ENCODE measurements around the gene BLTP3A. TPM values are rescaled to one million over a fixed set of nuclear protein-coding genes. Genes with fewer than 3 reads are reported as not detected.
"Not testable (repeated sequence)": the region's sequence is repeated elsewhere in the genome, so short reads cannot be mapped to it uniquely, and the experiment has no call there.

Gene BLTP3A
- total and polyA plus RNA-seq, 2 of the 8 experiments (the other 6 are each of a cell fraction or from before 2014, with no cell fraction given) = 8.5 to 17.2 TPM

DNA sequence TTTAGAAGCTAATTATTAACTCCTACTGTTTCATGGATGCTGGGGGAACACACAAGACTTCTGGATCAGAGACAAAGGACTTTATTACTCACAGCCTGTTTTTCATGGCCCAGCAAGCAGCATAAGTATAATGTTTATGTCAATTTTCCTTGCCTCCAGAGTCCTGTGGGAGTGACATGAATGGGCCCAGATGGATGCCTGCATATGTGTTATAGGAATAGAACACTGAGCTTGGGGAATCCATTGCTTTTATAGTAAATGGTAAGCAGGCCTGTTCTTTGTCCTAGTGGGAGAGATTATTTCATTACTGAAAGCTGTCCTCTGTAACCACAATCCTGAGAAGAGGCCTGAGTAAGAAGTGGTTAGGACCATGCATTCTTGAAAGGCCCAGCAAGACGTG lies 25.6 kb downstream of the BLTP3A start (continued):
- TF ChIP-seq SP4 (IDR thresholded peaks at IDR 0.05; ENCODE audit: low read length) (no peak), PHF8 (conservative IDR thresholded peaks at IDR 0.05; ENCODE audit: low read depth, low read length) (no peak), TAF7 (optimal IDR thresholded peaks at IDR 0.05; ENCODE audit: borderline replicate concordance, low read depth, low read length) (no peak)

DNA sequence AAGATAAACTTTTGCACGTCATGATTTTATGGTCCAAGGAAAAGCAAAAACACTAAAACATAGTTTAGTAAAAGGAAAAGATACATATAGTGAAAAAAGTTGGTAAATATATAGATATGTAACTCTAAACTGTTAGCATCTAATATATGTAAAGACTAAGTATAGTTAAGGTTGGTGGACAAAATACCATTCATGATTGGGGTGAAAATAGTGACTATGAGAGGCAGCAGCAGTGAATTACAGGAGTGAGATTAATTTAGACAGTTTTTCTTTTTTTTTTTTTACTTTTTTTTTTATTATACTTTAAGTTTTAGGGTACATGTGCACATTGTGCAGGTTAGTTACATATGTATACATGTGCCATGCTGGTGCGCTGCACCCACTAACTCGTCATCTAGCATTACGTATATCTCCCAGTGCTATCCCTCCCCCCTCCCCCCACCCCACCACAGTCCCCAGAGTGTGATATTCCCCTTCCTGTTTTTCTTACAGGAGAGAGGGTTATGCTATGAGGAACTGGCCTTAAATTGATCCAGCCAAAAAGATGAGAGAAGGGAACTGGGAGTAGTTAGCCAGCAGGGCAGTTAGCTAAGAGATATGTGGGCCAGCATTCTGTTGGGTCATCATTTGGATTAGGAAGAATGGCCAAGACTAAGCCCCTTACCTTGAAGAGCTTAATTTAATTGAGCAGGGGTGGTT lies 27.1 kb downstream of the BLTP3A start:
- not testable (repeated sequence) for FAIRE-seq; H3K23me2 ChIP-seq (ENCODE audit: low read depth, low read length); H4K20me1 ChIP-seq (replicated peaks in 1 of 2; ENCODE audit: control insufficient read depth in 1 of 2, insufficient read depth in 2 of 2, low read length in 2 of 2); DNase-seq (ENCODE audit: low read depth in 1 of 2, low spot score in 2 of 2); H3K23ac ChIP-seq (ENCODE audit: insufficient read length); H2BK5ac ChIP-seq (ENCODE audit: low read depth, low read length); H3K4me3 ChIP-seq (ENCODE audit: extremely low read depth in 1 of 4, insufficient read depth in 2 of 4, low read depth in 3 of 4, low read length in 4 of 4); H2BK15ac ChIP-seq (ENCODE audit: low read length); H3K9ac ChIP-seq (replicated peaks in 1 of 4; ENCODE audit: extremely low read depth in 1 of 4, low read depth in 3 of 4, low read length in 3 of 4); H2AFZ ChIP-seq (ENCODE audit: low read length); H3K14ac ChIP-seq (ENCODE audit: insufficient read length); H2BK120ac ChIP-seq (replicated peaks; ENCODE audit: low read depth, low read length); H3K4me1 ChIP-seq (replicated peaks in 1 of 4; ENCODE audit: control insufficient read depth in 3 of 4, insufficient read depth in 4 of 4, low read length in 3 of 4); H3K56ac ChIP-seq (replicated peaks; ENCODE audit: insufficient read length, low read depth, low read length); H4K91ac ChIP-seq (replicated peaks; ENCODE audit: insufficient read length, low read length); H4K8ac ChIP-seq (ENCODE audit: extremely low read depth, insufficient read depth, low read length); H3K4me2 ChIP-seq (ENCODE audit: insufficient read depth in 1 of 2, low read depth in 2 of 2, low read length in 2 of 2); H2BK20ac ChIP-seq (ENCODE audit: low read length); H3K27me3 ChIP-seq (replicated peaks in 1 of 4; ENCODE audit: control insufficient read depth in 3 of 4, extremely low read depth in 1 of 4, insufficient read depth in 3 of 4, low read length in 3 of 4); H3K4ac ChIP-seq (replicated peaks; ENCODE audit: insufficient read length, low read depth, low read length); H2AK5ac ChIP-seq (ENCODE audit: low read depth, low read length); H2BK12ac ChIP-seq (ENCODE audit: low read depth, low read length); H3K9me3 ChIP-seq (ENCODE audit: insufficient read depth in 2 of 2, low read depth in 1 of 2, low read length in 1 of 2); H3K79me1 ChIP-seq (ENCODE audit: low read depth, low read length); H3K27ac ChIP-seq (ENCODE audit: low read depth, low read length); H3K18ac ChIP-seq (ENCODE audit: extremely low read depth, low read length); H4K5ac ChIP-seq (ENCODE audit: insufficient read length, low read depth, low read length)
- CTCF ChIA-PET (ENCODE audit: partially characterized antibody) = interaction anchor here (1.0 to 1.3 kb wide), 2 partner anchors 13 to 175 kb away, joined by 3 to 5 read pairs; no protein-coding TSS in a partner anchor
- POLR2A ChIA-PET (ENCODE audit: partially characterized antibody) = interaction anchor here (0.6 to 0.9 kb wide), 3 partner anchors 16 to 264 kb away, joined by 3 read pairs; no protein-coding TSS in a partner anchor
- WGBS, 2 experiments (ENCODE audit: extremely low coverage in 1 of 2, insufficient coverage in 1 of 2, insufficient read length in 1 of 2, insufficient replicate concordance in 2 of 2, low coverage in 1 of 2, low lambda C conversion rate in 2 of 2, missing lambda C conversion rate in 1 of 2) = 86% methylated on average over 1 of the region's 4 CpGs; no CpG with 5 or more reads in 1 of the 2 experiments
- peaks cover 2 to 16% (median 6%) of the 10 kb centered on the region in 4 experiments; a peak in 6 of 8 replicates for H3K36me3 ChIP-seq (ENCODE audit: control insufficient read depth in 2 of 4, insufficient read depth in 4 of 4, low read length in 3 of 4)
- H3K79me2 ChIP-seq (ENCODE audit: control insufficient read depth in 1 of 2, insufficient read depth in 2 of 2, low read length in 2 of 2) = peaks cover 0 to 28% of the 10 kb centered on the region in 2 experiments; a peak in 2 of 4 replicates

All from H1 (cell line).